Endothelial cell (in vitro differentiated cells): Measurements from ENCODE around the gene CTPS2. TPM values are rescaled to one million over a fixed set of nuclear protein-coding genes. Genes with fewer than 3 reads are reported as not detected.
"Not testable (repeated sequence)": the region's sequence is repeated elsewhere in the genome, so short reads cannot be mapped to it uniquely, and the experiment has no call there.

Source experiments
- DNase-seq: peaks from one replicate; pipeline ENCODE4 v3.0.0; 2021; ENCODE audit warnings: low spot score
- H3K27ac Mint-ChIP-seq: one replicate; pipeline ENCODE4 v1.8.0; 2021; ENCODE audit warnings: mixed read lengths, inconsistent platforms; ENCODE audit not compliant: unreplicated experiment
- H3K27me3 Mint-ChIP-seq: one replicate; pipeline ENCODE4 v1.8.0; 2021; ENCODE audit warnings: mild to moderate bottlenecking, moderate library complexity, mixed read lengths, inconsistent platforms; ENCODE audit not compliant: unreplicated experiment
- H3K36me3 Mint-ChIP-seq: one replicate; pipeline ENCODE4 v1.8.0; 2021; ENCODE audit warnings: mild to moderate bottlenecking, low read depth, mixed read lengths, inconsistent platforms; ENCODE audit not compliant: unreplicated experiment
- H3K4me1 Mint-ChIP-seq: one replicate; pipeline ENCODE4 v1.8.0; 2021; ENCODE audit warnings: mild to moderate bottlenecking, mixed read lengths, inconsistent platforms; ENCODE audit not compliant: unreplicated experiment
- H3K4me3 Mint-ChIP-seq: one replicate; pipeline ENCODE4 v1.8.0; 2021; ENCODE audit warnings: mild to moderate bottlenecking, mixed read lengths, inconsistent platforms; ENCODE audit not compliant: unreplicated experiment
- H3K9me3 Mint-ChIP-seq: one replicate; pipeline ENCODE4 v1.8.0; 2021; ENCODE audit warnings: mixed read lengths, inconsistent platforms; ENCODE audit not compliant: unreplicated experiment
- CTCF ChIP-seq: fragments of 200-600 bp; sonication (generic); IDR thresholded peaks from one replicate; pipeline ENCODE4 v1.5.0; 2021; ENCODE audit warnings: antibody characterized with exemption; ENCODE audit not compliant: unreplicated experiment
- total RNA-seq: library from RNA; stranded (reverse); fragmentation: NEBNext Ultra II Directional; extraction: Animal tissue kit (Norgen Biotek cat#: 25700); gene quantifications from one replicate; pipeline ENCODE4 v1.2.1, GENCODE V29; 2021; ENCODE audit not compliant: unreplicated experiment

CTPS2 gene
- total RNA-seq, 1 donor from 2014 or later = 29.5 TPM

DNA sequence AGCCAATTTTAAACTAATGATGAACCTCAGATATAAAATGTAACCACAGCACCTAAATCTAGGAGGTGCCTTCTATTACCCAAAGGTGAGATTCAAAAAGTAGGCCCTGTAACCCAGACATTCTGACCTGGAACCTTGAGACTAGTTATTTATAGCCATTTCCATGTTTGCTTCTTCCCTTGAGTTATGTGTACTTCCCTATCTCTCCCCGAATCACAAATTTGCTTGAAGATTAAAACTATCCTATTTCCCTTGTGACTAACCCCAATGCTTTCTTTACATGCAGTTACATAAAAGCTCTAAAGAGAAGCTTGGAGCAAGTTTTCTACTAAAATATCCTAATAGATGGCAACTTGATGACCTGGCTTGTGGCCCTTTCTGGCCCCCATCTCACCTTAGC lies 95.1 kb downstream of the CTPS2 start:
- no peak for TF ChIP-seq CTCF
- no peak overlapping the region for H3K4me3 Mint-ChIP-seq
- no peaks in the 10 kb centered on the region for H3K9me3 Mint-ChIP-seq
- DNase-seq = no peak
- peaks cover 20% of the 10 kb centered on the region for H3K36me3 Mint-ChIP-seq
- no peak overlapping the region for H3K27ac Mint-ChIP-seq
- H3K27me3 Mint-ChIP-seq = no peaks in the 10 kb centered on the region
- H3K4me1 Mint-ChIP-seq = no peaks in the 10 kb centered on the region

DNA sequence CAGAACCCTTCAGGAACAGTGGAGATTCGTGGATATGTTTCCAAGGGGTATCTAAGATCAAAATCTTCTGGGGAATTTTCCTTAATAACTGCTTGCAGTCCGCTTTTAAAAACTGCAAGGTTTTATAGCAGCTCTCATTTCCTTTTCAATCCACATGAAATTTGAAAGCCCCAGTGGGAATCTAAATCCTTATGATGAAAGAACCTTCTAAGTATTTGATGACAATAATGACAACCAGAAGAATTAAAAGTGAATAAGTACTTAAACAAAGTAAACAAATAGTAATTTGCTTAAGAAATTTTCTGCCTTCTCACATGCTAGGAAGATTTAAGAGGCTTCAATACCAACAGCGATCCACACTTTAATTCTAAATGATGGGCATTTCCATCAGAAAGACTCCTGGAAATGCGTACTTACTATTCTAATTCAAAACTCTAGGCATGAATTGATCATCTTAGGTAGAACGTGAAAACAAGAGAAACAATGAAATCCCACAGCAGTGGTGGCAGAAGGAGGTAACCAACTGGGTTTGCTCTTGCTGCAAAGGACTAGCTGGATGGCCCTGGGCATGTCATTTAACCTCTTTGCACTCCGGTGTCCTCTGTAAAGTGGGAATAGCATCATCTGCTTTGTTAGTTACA lies 100.1 kb downstream of the CTPS2 start:
- no peak for TF ChIP-seq CTCF
- H3K4me1 Mint-ChIP-seq = no peaks in the 10 kb centered on the region
- H3K4me3 Mint-ChIP-seq = no peak overlapping the region
- no peaks in the 10 kb centered on the region for H3K9me3 Mint-ChIP-seq
- no peak overlapping the region for H3K27ac Mint-ChIP-seq
- H3K36me3 Mint-ChIP-seq = peaks cover 18% of the 10 kb centered on the region
- DNase-seq = no peak
- no peaks in the 10 kb centered on the region for H3K27me3 Mint-ChIP-seq

DNA sequence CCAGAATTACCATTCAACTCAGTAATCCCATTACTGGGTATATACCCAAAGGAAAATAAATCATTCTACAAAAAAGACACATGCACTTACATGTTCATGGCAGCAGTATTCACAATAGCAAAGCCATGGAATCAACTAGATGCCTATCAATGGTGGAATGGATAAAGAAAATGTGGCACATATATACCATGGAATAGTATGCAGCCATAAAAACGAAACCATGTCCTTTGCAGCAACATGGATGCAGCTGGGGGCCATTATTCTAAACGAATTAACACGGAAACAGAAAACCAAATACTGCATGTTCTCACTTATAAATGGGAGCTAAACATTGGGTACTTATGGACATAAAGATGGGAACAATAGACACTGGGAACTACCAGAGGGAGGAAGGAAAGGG lies 101.8 kb downstream of the CTPS2 start:
- not testable (repeated sequence) for H3K9me3 Mint-ChIP-seq, H3K27me3 Mint-ChIP-seq, H3K4me3 Mint-ChIP-seq, H3K4me1 Mint-ChIP-seq, H3K27ac Mint-ChIP-seq, DNase-seq
- H3K36me3 Mint-ChIP-seq = peaks cover 18% of the 10 kb centered on the region

DNA sequence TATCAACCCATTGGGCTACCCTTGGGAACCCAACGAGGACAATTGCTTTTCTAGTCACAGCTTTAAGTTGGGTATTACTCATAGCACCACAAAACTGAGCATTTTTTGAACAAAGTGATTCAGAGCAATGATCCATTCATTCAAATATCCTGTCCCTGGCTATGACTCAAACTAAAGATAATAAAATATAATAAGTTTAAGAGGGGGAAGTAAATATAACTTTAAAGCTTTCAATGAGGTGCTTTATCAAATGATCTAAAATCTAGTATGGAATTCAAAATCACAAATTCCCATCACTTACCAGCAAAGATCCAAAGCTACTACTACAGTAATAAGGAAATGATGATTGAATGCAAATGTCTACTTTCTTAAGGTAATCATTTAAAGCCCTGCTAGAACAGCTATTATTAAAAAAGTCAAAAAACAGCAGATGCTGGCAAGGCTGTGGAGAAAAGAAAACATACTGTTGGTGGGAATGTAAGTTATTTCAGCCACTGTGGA lies 102.3 kb downstream of the CTPS2 start:
- Mint-ChIP-seq H3K4me3 (no peak overlapping the region), H3K27me3 (no peaks in the 10 kb centered on the region), H3K4me1 (peaks cover 4% of the 10 kb centered on the region), H3K9me3 (no peaks in the 10 kb centered on the region), H3K27ac (no peak overlapping the region), H3K36me3 (peaks cover 18% of the 10 kb centered on the region)
- TF ChIP-seq CTCF = no peak
- no peak for DNase-seq

DNA sequence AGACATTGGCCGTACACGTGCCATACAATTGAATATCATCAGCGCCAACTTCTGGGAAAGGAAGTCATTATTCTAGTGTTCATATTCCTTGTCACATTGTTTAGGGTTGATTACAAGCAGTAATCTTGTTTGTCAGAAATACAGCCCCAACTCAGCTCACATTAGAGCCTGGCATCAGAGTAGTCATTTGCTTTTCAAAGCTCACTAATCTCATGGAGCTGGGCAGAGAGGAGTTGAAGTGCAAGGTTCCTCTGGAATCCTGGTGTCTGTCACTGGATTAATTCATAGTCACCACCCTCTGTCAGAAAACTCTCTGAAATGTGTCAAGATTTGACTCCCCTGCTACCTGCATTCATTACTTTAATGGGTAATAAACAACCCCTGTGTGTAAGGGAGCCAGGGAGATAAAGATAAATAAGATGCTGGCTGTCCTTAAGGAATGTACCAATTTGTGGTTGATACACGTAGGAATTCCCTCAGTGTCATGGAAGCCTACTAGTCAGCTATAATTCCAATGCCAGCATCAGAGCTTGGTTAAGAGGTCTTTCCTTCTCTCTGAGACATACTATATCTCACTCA lies 106.2 kb downstream of the CTPS2 start:
- Mint-ChIP-seq H3K36me3 (peaks cover 6% of the 10 kb centered on the region), H3K27me3 (no peaks in the 10 kb centered on the region), H3K9me3 (no peaks in the 10 kb centered on the region), H3K4me3 (no peak overlapping the region), H3K4me1 (peaks cover 26% of the 10 kb centered on the region), H3K27ac (no peak overlapping the region)
- DNase-seq = no peak
- no peak for TF ChIP-seq CTCF
